ENCODE measurements around the gene ISG15.

ISG15 gene

GRCh38 chr1:998995-999724 is 14.1 kb upstream of the ISG15 start:
- TF ChIP-seq, protein P1, sequence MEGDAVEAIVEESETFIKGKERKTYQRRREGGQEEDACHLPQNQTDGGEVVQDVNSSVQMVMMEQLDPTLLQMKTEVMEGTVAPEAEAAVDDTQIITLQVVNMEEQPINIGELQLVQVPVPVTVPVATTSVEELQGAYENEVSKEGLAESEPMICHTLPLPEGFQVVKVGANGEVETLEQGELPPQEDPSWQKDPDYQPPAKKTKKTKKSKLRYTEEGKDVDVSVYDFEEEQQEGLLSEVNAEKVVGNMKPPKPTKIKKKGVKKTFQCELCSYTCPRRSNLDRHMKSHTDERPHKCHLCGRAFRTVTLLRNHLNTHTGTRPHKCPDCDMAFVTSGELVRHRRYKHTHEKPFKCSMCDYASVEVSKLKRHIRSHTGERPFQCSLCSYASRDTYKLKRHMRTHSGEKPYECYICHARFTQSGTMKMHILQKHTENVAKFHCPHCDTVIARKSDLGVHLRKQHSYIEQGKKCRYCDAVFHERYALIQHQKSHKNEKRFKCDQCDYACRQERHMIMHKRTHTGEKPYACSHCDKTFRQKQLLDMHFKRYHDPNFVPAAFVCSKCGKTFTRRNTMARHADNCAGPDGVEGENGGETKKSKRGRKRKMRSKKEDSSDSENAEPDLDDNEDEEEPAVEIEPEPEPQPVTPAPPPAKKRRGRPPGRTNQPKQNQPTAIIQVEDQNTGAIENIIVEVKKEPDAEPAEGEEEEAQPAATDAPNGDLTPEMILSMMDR (IDR thresholded peaks at IDR 0.05; ENCODE audit: extremely low read depth, missing control alignments), result no peak
- DNase-seq (ENCODE audit: low spot score), result peak; percentile 72

- peak; percentile 88 for DNase-seq (ENCODE audit: low spot score)
- TF ChIP-seq, protein P1 (IDR thresholded peaks at IDR 0.05; ENCODE audit: extremely low read depth, missing control alignments), result no peak
Observed at GRCh38 chr1:999725-1000356, 13.5 kb upstream of the ISG15 start, which contains the start of gene HES4. TSS of gene HES4 (minus strand) at chr1:1000097. CDS start at chr1:999973, 124 bp downstream.

DNA sequence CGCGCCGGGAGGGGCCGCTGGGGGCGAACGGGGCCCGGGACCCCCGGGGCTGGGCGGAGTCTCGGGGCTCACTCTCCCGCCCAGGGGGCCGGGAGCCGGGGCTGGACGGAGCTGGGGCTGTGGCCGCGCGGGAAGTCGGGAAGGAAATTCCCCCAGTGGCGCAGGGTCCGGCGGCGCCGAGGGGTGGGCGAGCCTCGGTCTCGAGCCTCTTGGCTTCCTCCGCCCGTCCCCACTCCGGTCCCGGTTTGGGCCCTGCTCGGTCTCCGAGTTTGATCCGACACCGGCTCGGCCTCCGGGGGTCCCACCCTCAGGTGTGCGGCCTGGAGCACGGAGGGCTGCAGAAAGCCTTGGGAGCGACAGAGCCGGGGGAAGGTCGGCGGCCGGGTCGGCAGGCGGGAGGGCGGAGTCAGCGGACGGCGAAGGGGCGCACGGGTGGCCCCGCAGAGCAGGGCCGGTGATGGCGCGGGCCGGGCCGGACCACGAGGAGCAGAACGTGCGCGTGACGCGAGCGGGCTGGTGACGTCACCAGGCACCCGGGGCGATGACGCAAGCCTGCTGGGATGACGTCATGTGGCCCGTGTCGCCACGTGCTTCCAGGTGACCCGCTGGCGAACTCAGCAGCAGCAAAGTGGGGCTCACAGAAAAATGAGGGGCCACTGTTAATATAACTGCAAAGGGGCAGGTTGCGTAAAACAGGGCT is 12.8 kb upstream of the ISG15 start:
- peak; percentile 93 for DNase-seq (ENCODE audit: low spot score)
- TF ChIP-seq, protein P1 (IDR thresholded peaks at IDR 0.05; ENCODE audit: extremely low read depth, missing control alignments), result no peak

DNA sequence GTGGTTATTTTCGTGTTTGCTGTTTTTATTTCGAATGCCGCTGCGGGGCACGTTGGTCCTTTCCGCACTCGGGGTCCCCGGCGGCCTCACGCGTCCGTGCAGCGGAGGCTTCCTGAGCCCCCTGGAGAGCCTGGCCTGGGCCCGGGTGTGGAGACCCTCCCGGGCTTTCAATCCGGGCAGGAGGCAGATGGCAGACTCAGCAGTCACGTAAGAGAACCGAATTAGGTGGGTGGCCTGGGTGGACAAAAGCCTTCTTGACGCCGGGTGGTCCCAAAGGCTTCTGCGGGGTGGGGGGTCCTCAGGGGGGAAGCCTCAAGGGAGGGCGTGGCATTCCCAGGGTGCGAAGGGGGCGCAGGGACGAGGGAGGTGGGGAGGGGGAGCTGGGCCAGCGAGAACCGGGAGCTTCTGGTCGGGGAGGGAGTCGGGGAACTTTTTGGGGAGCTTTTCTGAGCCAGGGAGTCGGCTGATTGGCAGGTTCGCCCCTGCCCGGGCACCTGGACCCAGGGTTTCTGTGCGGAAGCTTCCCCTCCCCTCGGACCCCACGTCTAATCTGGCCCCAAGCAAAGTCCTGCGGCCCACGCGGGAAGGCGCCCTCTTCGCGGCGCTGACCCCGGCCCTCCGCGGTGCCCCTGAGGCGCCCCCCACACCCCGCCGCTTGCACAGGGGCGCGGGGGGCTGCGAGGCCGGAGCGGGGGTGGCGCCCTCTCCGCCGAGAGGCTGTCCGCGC is 12.1 kb upstream of the ISG15 start:
- TF ChIP-seq, protein P1 (IDR thresholded peaks at IDR 0.05; ENCODE audit: extremely low read depth, missing control alignments), result no peak
- peak; percentile 63 for DNase-seq (ENCODE audit: low spot score)

DNA sequence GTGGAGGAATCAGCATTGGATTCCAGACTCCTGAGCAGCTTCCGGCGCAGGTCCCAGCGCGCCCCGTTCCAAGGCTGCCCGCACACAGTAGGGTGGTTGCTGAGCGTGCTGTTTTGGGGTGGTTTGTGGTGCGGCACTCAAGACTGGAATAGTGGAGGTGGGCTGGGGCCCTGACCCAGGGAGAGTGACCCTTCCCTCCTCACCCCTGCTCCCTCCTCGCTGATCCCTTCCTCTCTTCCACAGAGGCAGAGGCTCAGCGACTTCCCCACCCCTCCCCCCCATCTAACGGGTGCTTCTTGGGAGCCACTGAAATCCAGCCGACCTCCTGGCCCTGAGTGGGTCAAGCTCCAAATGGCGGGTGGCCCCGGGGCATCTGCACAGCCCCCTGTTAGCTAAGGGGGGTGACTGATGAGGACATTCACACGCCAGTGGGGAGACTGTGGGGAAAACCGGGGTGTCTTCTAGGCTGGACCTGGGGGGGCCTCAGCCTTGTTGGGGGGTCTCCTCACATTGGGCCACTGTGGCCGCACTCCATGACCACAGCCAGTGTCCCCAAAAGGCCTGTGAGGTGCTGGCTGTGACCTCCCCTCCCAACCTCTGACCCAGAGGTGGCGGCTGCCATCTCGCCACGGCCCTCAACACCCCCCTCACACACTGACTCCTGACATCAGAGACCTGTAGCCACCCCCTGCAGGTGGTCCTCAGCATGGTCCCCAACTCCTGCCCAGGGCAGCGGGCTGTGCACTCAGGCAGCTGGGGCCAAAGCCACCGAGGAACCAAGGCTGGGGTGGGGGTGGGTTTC is 9.5 kb upstream of the ISG15 start:
- peak; percentile 26 for DNase-seq (ENCODE audit: low spot score)
- TF ChIP-seq, protein P1 (IDR thresholded peaks at IDR 0.05; ENCODE audit: extremely low read depth, missing control alignments), result no peak

DNA sequence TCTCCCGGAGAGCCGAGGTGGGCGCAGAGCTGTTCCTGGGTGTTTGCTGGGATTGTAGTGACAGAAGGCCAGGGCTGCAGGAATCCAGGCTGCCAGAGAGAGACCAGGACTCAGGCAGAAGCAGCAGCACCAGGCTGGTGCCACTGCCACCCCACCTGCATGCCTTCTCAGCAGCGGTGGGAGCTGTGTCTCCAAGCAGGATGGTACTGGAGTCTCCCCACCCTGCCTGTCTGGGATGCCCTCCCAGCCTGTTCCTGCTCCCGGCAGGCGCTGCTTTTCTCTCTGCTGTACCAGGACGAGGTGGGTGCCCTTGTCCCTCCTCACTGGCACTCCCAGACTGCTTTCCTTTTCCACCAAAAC is 8.9 kb upstream of the ISG15 start:
- peak; percentile 21 for DNase-seq (ENCODE audit: low spot score)
- TF ChIP-seq, protein P1 (IDR thresholded peaks at IDR 0.05; ENCODE audit: extremely low read depth, missing control alignments), result no peak
